Measurements from ENCODE around the gene GP1BA.

DNA sequence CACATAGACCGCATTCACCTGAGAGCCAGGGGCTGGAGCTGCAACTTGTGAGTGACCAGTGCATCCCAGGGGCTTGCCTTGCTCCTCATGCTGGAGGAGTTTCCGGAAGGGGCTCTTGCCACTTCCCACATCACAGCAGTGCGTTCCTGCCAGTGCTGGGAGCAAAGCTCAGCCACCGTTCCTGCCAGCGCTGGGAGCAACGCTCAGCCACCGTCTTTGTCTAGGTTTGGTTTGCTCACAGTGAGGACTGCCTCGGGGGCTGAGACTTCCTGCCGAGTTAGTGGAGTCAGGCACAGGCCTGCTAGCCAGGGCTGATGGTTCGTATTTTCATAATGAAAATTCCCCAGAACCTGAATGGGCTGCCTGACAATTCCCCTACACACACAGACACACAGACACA, 23.8 kb upstream of the GP1BA start:
- TF ChIP-seq POLR2AphosphoS5 (IDR thresholded peaks at IDR 0.05; ENCODE audit: low read depth, low read length) (no peak), POLR2A (IDR thresholded peaks at IDR 0.05; ENCODE audit: low read depth, low read length) (no peak)

All from GM12892 (cell line).